ENCODE measurements around the gene CGREF1. TPM values are rescaled to one million over a fixed set of nuclear protein-coding genes. Genes with fewer than 3 reads are reported as not detected.

CGREF1 gene
- total RNA-seq, 1 donor from 2014 or later, result 9.0 TPM

DNA sequence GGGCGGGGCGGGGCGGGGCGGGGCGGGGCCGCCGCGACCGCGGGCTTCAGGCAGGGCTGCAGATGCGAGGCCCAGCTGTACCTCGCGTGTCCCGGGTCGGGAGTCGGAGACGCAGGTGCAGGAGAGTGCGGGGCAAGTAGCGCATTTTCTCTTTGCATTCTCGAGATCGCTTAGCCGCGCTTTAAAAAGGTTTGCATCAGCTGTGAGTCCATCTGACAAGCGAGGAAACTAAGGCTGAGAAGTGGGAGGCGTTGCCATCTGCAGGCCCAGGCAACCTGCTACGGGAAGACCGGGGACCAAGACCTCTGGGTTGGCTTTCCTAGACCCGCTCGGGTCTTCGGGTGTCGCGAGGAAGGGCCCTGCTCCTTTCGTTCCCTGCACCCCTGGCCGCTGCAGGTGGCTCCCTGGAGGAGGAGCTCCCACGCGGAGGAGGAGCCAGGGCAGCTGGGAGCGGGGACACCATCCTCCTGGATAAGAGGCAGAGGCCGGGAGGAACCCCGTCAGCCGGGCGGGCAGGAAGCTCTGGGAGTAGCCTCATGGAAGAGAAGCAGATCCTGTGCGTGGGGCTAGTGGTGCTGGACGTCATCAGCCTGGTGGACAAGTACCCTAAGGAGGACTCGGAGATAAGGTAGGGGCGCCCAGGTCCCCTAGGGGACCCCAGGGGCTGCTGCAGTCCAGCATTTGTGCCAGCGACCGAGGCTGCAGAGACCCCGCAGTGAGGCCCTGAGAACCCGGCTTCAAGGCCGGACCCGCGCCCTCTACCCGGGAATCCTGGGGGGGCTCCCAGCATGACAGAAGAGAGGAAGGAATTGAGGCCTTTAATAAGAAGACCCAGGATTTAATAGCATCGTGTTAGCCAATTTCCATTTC is 32.0 kb downstream of the CGREF1 start, which contains the start of gene KHK:
Gene KHK (plus strand): TSS at position 49 of the 870 bp plus-strand sequence. CDS start 488 bp downstream, at position 537.
- intact Hi-C loops (cut with micrococcal nuclease), result loop anchor here (1.0 to 10.0 kb wide), 5 partner anchors 16 to 125 kb away; partner anchors contain the start of genes ATRAID, OST4, PREB and SLC5A6
- H3K27ac Mint-ChIP-seq, result peak within 1 kb of the TSS; percentile 71
- no peaks in the 10 kb centered on the region for H3K36me3 Mint-ChIP-seq (ENCODE audit: low read depth)
- no peak for DNase-seq (ENCODE audit: low spot score)
- H3K27me3 Mint-ChIP-seq (ENCODE audit: low read depth), result no peaks in the 10 kb centered on the region
- peak within 1 kb of the TSS; percentile 90 for H3K4me3 Mint-ChIP-seq (ENCODE audit: low read depth)
- no peaks in the 10 kb centered on the region for H3K9me3 Mint-ChIP-seq
- H3K4me1 Mint-ChIP-seq (ENCODE audit: low read depth), result peaks cover 16% of the 10 kb centered on the region

DNA sequence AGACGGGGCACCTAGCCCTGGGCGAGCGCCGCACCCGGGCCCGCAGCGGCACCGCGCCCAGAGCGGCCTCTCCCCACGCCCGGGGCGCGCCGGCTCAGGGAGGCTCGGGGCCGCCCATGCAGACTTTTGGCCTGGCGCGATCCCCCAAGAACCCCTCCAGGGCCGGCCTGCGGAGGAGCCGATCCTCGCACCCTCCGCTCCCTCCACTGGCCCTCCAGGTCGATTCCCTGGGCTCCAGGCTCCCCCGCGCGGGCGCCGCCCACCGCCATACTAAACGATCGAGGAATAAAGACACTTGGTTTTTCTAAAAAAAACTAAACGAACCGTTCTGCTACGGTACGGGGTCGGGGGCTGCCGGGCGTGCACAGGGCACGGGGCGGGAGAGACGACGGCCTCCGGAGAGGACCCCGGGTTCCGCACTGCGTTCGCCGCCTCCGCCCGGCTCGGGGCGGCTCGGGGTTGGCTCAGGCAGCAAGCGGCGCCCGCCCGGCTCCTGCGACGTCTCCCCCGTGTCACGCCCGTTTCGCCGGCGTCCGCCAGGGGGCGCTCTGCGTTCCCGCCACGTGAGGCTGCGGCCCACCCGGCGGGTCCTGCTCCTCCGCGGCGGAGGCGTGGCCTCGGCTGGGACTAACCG is 32.7 kb downstream of the CGREF1 start:
- intact Hi-C loops (cut with micrococcal nuclease), result loop anchor here (1.0 to 10.0 kb wide), 5 partner anchors 15 to 126 kb away; partner anchors contain the start of genes ATRAID, OST4, PREB and SLC5A6
- Mint-ChIP-seq H3K4me1 (ENCODE audit: low read depth) (peaks cover 22% of the 10 kb centered on the region), H3K4me3 (ENCODE audit: low read depth) (peak overlapping the region; percentile 90), H3K27me3 (ENCODE audit: low read depth) (no peaks in the 10 kb centered on the region), H3K9me3 (no peaks in the 10 kb centered on the region), H3K36me3 (ENCODE audit: low read depth) (no peaks in the 10 kb centered on the region), H3K27ac (peak overlapping the region; percentile 71)
- DNase-seq (ENCODE audit: low spot score), result peak; percentile 98

DNA sequence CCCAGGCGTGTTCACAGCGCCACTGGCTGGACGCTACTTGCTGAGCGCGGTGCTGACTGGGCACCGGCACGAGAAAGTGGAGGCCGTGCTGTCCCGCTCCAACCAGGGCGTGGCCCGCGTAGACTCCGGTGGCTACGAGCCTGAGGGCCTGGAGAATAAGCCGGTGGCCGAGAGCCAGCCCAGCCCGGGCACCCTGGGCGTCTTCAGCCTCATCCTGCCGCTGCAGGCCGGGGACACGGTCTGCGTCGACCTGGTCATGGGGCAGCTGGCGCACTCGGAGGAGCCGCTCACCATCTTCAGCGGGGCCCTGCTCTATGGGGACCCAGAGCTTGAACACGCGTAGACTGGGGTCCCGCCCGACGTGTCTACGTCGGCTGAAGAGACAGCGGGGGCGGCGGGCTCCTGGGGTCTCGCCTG is 33.2 kb downstream of the CGREF1 start:
- no peak for DNase-seq (ENCODE audit: low spot score)
- no peaks in the 10 kb centered on the region for H3K27me3 Mint-ChIP-seq (ENCODE audit: low read depth)
- H3K27ac Mint-ChIP-seq, result peak overlapping the region; percentile 46
- H3K36me3 Mint-ChIP-seq (ENCODE audit: low read depth), result no peaks in the 10 kb centered on the region
- intact Hi-C loops (cut with micrococcal nuclease), result loop anchor here (1.0 to 10.0 kb wide), 5 partner anchors 14 to 127 kb away; partner anchors contain the start of genes ATRAID, OST4, PREB and SLC5A6
- H3K4me3 Mint-ChIP-seq (ENCODE audit: low read depth), result peak overlapping the region; percentile 90
- peaks cover 26% of the 10 kb centered on the region for H3K4me1 Mint-ChIP-seq (ENCODE audit: low read depth)
- H3K9me3 Mint-ChIP-seq, result no peaks in the 10 kb centered on the region

DNA sequence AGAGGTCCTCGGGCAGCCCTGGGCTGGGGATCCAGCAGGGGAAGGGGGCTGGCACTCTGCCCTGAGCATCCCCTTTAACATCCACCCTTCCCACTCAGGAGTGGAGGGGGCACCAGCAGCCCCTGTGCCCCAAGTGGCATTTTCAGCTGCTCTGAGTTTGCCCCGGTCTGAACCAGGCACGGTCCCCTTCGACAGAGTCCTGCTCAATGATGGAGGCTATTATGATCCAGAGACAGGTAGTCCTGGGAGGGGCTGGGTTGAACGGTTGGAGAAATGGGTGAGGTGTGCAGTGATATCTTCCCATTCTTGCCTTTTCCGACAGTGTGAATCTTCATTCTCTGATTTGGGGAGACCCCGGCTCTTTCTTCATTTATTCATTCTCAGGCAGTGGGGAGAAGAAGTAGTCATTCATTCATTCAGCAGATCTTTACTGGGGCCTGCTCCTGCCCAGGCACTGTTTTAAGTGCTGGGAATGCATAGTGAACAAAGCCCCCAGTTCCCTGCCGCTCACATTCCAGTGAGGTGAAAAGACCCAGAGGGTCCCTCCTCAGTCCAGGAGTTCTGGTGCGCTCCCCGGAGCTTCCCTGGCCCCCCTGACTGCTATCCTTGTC is 33.8 kb downstream of the CGREF1 start:
- H3K36me3 Mint-ChIP-seq (ENCODE audit: low read depth), result no peaks in the 10 kb centered on the region
- intact Hi-C loops (cut with micrococcal nuclease), result loop anchor here (5.0 to 10.0 kb wide), 2 partner anchors 120 to 127 kb away; partner anchors contain the start of genes ATRAID and SLC5A6
- no peaks in the 10 kb centered on the region for H3K9me3 Mint-ChIP-seq
- H3K27ac Mint-ChIP-seq, result peak overlapping the region; percentile 46
- H3K4me3 Mint-ChIP-seq (ENCODE audit: low read depth), result peak overlapping the region; percentile 90
- peaks cover 29% of the 10 kb centered on the region for H3K4me1 Mint-ChIP-seq (ENCODE audit: low read depth)
- no peaks in the 10 kb centered on the region for H3K27me3 Mint-ChIP-seq (ENCODE audit: low read depth)
- no peak for DNase-seq (ENCODE audit: low spot score)

DNA sequence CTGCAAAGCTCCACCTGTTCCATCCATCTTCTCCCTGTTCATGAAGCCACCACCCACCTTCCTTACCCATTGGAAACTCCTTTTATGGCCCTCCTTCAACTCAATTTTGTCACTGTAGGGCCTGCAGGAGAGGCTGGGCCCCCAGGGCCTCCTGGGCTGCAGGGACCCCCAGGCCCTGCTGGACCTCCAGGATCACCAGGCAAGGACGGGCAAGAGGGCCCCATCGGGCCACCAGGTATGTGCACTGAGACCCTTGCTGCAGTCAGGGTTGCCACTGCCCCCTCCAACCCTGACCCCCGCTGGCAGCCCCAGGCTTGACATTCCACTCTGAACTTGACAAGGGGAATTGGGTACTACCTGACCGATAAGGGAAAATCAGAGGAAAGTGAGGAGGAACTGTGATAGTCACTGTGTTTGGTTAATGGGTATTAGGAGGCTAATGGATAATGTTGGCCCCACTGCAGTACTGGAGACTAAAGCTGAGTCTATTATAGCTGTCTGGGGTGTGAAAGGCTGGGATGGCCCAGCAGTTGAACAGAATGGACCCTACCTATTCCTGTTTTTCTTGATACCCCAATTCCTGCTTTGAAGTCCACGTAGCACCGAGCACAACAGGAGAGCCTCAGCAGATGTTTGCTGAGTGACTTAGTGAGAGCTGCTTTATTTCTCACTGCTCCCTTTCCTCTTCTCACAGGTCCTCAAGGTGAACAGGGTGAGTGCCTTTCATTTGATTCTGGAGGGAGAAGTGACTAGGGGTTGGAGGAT is 34.4 kb downstream of the CGREF1 start:
- Mint-ChIP-seq H3K27me3 (ENCODE audit: low read depth) (no peaks in the 10 kb centered on the region), H3K27ac (peak overlapping the region; percentile 4), H3K4me1 (ENCODE audit: low read depth) (peaks cover 32% of the 10 kb centered on the region), H3K9me3 (no peaks in the 10 kb centered on the region), H3K4me3 (ENCODE audit: low read depth) (peak overlapping the region; percentile 90), H3K36me3 (ENCODE audit: low read depth) (no peaks in the 10 kb centered on the region)
- intact Hi-C loops (cut with micrococcal nuclease), result loop anchor here (5.0 to 10.0 kb wide), 3 partner anchors 120 to 288 kb away; partner anchors contain the start of genes ATRAID, EIF2B4, SLC5A6 and SNX17
- DNase-seq (ENCODE audit: low spot score), result no peak

GRCh38 chr2:27083410-27084296 is 35.3 kb downstream of the CGREF1 start:
- Mint-ChIP-seq H3K27ac (peak overlapping the region; percentile 4), H3K4me3 (ENCODE audit: low read depth) (peak overlapping the region; percentile 47), H3K36me3 (ENCODE audit: low read depth) (no peaks in the 10 kb centered on the region), H3K9me3 (no peaks in the 10 kb centered on the region), H3K4me1 (ENCODE audit: low read depth) (peaks cover 32% of the 10 kb centered on the region), H3K27me3 (ENCODE audit: low read depth) (no peaks in the 10 kb centered on the region)
- no peak for DNase-seq (ENCODE audit: low spot score)
- intact Hi-C loops (cut with micrococcal nuclease), result loop anchor here (5.0 to 10.0 kb wide), 2 partner anchors 119 to 289 kb away; partner anchors contain the start of genes EIF2B4 and SNX17

- Mint-ChIP-seq H3K4me3 (ENCODE audit: low read depth) (no peak overlapping the region), H3K27me3 (ENCODE audit: low read depth) (no peaks in the 10 kb centered on the region), H3K27ac (no peak overlapping the region), H3K4me1 (ENCODE audit: low read depth) (peaks cover 33% of the 10 kb centered on the region), H3K36me3 (ENCODE audit: low read depth) (no peaks in the 10 kb centered on the region), H3K9me3 (no peaks in the 10 kb centered on the region)
- intact Hi-C loops (cut with micrococcal nuclease), result loop anchor here (5.0 to 10.0 kb wide), 2 partner anchors 118 to 289 kb away; partner anchors contain the start of genes EIF2B4 and SNX17
- DNase-seq (ENCODE audit: low spot score), result no peak
Observed at GRCh38 chr2:27082773-27083409, 36.0 kb downstream of the CGREF1 start.

GRCh38 chr2:27081984-27082772 is 36.8 kb downstream of the CGREF1 start:
- peaks cover 30% of the 10 kb centered on the region for H3K4me1 Mint-ChIP-seq (ENCODE audit: low read depth)
- H3K4me3 Mint-ChIP-seq (ENCODE audit: low read depth), result no peak overlapping the region
- no peaks in the 10 kb centered on the region for H3K9me3 Mint-ChIP-seq
- no peaks in the 10 kb centered on the region for H3K27me3 Mint-ChIP-seq (ENCODE audit: low read depth)
- DNase-seq (ENCODE audit: low spot score), result no peak
- no peak overlapping the region for H3K27ac Mint-ChIP-seq
- H3K36me3 Mint-ChIP-seq (ENCODE audit: low read depth), result no peaks in the 10 kb centered on the region
- intact Hi-C loops (cut with micrococcal nuclease), result loop anchor here (1.0 to 10.0 kb wide), 5 partner anchors 11 to 290 kb away; partner anchors contain the start of genes AGBL5, EIF2B4, OST4 and SNX17

GRCh38 chr2:27080603-27080936 is 38.4 kb downstream of the CGREF1 start:
- Mint-ChIP-seq H3K4me1 (ENCODE audit: low read depth) (peaks cover 35% of the 10 kb centered on the region), H3K27me3 (ENCODE audit: low read depth) (no peaks in the 10 kb centered on the region), H3K36me3 (ENCODE audit: low read depth) (no peaks in the 10 kb centered on the region), H3K27ac (peak overlapping the region; percentile 93), H3K4me3 (ENCODE audit: low read depth) (no peak overlapping the region), H3K9me3 (no peaks in the 10 kb centered on the region)
- intact Hi-C loops (cut with micrococcal nuclease), result loop anchor here (5.0 to 10.0 kb wide), 2 partner anchors 116 to 292 kb away; partner anchors contain the start of genes EIF2B4 and SNX17
- DNase-seq (ENCODE audit: low spot score), result no peak

DNA sequence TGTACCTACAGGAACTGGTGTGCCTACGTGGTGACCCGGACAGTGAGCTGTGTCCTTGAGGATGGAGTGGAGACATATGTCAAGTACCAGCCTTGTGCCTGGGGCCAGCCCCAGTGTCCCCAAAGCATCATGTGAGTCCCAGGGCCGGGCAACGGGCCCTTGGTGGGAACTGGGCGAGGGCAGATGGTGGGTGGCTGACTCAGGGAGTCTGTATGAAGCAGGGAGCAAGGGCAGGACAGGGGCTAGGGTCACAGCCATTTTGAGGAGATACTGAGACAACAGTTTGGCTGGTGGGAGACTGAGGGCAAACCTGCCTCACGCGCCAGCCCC is 38.8 kb downstream of the CGREF1 start:
- peak overlapping the region; percentile 48 for H3K27ac Mint-ChIP-seq
- intact Hi-C loops (cut with micrococcal nuclease), result loop anchor here (5.0 to 10.0 kb wide), 2 partner anchors 115 to 292 kb away; partner anchors contain the start of genes EIF2B4 and SNX17
- peaks cover 35% of the 10 kb centered on the region for H3K4me1 Mint-ChIP-seq (ENCODE audit: low read depth)
- H3K27me3 Mint-ChIP-seq (ENCODE audit: low read depth), result no peaks in the 10 kb centered on the region
- H3K36me3 Mint-ChIP-seq (ENCODE audit: low read depth), result no peaks in the 10 kb centered on the region
- peak overlapping the region; percentile 18 for H3K4me3 Mint-ChIP-seq (ENCODE audit: low read depth)
- no peaks in the 10 kb centered on the region for H3K9me3 Mint-ChIP-seq
- DNase-seq (ENCODE audit: low spot score), result no peak
